Hematopoietic multipotent progenitor cell treated with erythropoietin and hydrocortisone succinate and interleukin-3 and kit ligand, for 8 days (in vitro differentiated cells): ENCODE data around the gene UROS.

Experiments
- DNase-seq: peaks from one replicate; pipeline ENCODE4 v3.0.0-alpha.2; 2015

The UROS gene

GRCh38 chr10:125761961-125762360 lies 61.1 kb downstream of the UROS start:
- DNase-seq = no peak

DNA sequence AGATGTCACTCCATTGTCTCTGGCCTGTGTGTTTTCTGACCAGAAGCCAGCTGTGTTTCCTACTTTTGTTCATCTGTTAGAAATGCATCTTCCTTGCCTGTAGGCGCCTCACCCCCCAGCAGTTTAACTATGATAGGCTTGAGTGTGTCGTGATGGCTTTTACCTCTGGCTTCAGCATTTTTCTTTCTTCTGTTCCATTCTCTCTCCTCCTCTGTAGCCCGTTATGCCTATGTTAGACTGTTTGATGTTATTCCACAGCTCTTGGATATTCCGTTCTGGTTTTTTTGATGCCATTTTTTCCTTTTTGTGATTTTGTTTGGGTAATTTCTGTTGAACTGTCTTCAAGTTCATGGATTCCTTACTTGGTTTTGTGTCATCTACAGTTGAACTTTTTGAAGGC lies 65.3 kb downstream of the UROS start:
- DNase-seq = no peak

DNA sequence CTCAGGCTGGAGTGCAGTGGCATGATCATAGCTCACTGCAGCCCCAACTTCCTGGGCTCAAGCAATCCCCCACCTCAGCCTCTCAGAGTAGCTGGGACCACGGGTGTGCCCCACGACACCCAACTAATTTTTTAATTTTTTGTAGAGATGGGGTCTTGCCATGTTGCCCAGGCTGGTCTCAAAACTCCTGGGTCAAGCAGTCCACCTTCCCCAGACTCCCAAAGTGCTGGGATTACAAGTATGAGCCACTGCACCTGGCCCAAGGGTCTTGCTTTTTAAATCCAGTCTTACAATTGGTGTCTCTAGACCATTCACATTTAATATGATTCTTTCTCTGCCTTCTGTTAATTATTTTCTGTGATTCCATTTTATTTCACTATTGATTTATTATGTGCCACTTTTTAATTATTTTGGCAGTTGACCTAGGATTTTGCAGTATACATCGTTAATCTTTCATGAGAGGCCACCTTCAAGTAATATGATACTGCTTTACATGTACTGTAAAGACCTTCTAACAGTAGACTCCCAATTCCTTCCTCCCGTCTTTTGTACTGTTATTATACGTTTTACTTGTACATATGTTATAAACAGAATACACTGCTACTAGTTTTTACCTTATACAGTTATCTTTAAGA lies 66.1 kb downstream of the UROS start:
- DNase-seq = no peak

DNA sequence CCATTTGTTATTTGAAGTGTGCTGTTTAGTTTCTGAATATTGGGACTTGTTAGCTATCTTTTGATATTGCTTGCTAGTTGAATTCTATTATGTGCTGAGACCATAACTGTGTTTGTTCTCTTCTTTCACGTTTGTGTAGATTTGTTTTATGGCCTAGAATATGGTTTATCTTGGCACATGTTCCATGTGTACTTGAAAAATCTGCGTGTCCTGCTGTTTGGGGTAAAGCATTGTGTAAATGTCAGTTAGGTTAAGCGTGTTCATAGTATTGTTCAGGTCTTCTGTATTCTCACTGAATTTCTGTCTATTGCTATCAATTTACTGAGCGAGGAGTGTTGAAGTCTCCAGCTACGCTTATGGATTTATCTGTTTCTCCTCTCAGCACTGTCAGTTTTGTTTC lies 66.9 kb downstream of the UROS start:
- no peak for DNase-seq

DNA sequence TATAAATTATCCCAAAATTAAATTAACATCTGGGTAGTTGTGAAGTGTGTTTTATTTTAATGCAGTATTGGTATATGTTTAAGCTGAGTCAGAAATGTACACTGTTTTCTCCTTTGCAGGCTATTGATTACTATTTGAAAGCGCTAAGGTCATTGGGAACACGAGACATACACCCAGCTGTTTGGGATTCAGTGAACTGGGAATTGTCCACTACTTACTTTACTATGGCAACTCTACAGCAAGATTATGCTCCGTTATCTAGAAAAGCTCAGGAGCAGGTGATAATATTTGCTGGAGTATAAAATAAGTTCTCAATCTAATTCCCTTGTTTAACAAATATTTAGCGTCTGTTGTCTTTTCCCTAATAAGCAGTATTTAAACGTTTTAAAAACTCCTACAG lies 75.6 kb downstream of the UROS start:
- DNase-seq = no peak

GRCh38 chr10:125744909-125745308 lies 78.1 kb downstream of the UROS start:
- no peak for DNase-seq

DNA sequence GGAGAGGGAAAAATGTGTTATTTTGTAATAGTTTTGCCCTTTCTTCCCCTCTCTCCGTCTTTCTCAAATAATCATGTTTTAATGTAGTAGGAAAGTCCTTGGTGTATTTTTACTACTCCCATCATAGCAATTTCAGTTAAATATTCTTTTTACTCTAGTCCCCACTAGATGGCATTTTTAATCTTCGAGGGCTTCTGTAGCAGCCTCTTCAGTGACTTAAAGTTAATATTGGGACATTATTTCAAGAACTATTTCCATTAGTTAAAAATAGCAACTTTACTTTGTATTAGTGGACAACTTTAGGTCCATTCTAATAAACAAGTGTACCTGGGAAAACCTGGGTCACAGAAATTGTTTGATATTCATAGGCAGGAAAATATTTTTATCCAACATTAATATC lies 80.6 kb downstream of the UROS start:
- DNase-seq = peak; percentile 27

GRCh38 chr10:125739994-125740679 lies 82.9 kb downstream of the UROS start:
- no peak for DNase-seq
